ENCODE data around the gene LTA4H. TPM values are rescaled to one million over a fixed set of nuclear protein-coding genes. Genes with fewer than 3 reads are reported as not detected.

The LTA4H gene
- total RNA-seq, 1 donor, result 160 TPM

Other genes starting within 250 kb of the LTA4H start
- 0.31 TPM for gene NTN4, start 244.8 kb downstream of the LTA4H start, total RNA-seq
- 15.7 TPM for gene SNRPF, start 176.6 kb downstream of the LTA4H start, total RNA-seq
- not detected for gene CCDC38, start 93.0 kb downstream of the LTA4H start, total RNA-seq
- gene AMDHD1, start 92.3 kb downstream of the LTA4H start, total RNA-seq, result 0.63 TPM
- 2.1 TPM for gene HAL, start 39.2 kb downstream of the LTA4H start, total RNA-seq
- 23.7 TPM for gene ELK3, start 158.8 kb upstream of the LTA4H start, total RNA-seq

All from mononuclear cell (primary cell).